Transverse colon (tissue), 4 donors: ENCODE results near the gene CAMKV. TPM values are rescaled to one million over a fixed set of nuclear protein-coding genes. Genes with fewer than 3 reads are reported as not detected.

Experiments used
- DNase-seq: peaks from one replicate; pipeline ENCODE4 v3.0.0-alpha.2; 2019
- H3K27ac ChIP-seq, 4 donors: fragments of 200-600 bp; sonication (generic); 2 replicates each; pipeline ENCODE4 v1.5.1; 2016 to 2018; ENCODE audit warnings: inconsistent platforms in 4 of 4
- H3K27me3 ChIP-seq: fragments of 200-600 bp; sonication (generic); 2 replicates; pipeline ENCODE4 v1.5.1; 2017; ENCODE audit warnings: inconsistent platforms
- H3K36me3 ChIP-seq, 4 donors: fragments of 200-600 bp; sonication (generic); 2 replicates each; pipeline ENCODE4 v1.5.1; 2017 to 2019; ENCODE audit warnings: inconsistent platforms in 4 of 4
- H3K4me1 ChIP-seq, 4 donors: fragments of 200-600 bp; sonication (generic); 2 replicates each; pipeline ENCODE4 v1.5.1; 2017 to 2020; ENCODE audit warnings: inconsistent platforms in 4 of 4
- H3K4me3 ChIP-seq, 4 donors: fragments of 200-600 bp; sonication (generic); 1 replicate in 1 of 4; 2 replicates in 3 of 4; pipeline versions ENCODE4 v1.5.1 to v1.6.1; 2017 to 2019; ENCODE audit warnings: inconsistent platforms in 4 of 4
- H3K9me3 ChIP-seq, 2 donors: fragments of 200-600 bp; sonication (generic); 2 replicates each; pipeline ENCODE4 v1.5.1; 2017 to 2019; ENCODE audit warnings: inconsistent platforms in 2 of 2
- CTCF ChIP-seq, 5 experiments: fragments of 200-600 bp in 3 of 5; fragments of 450-650 bp in 2 of 5; sonication (generic) in 3 of 5; IDR thresholded peaks; 1 replicate in 2 of 5; 2 replicates in 3 of 5; pipeline ENCODE4 v1.5.1; 2016 to 2017; ENCODE audit warnings: antibody characterized with exemption in 5 of 5, inconsistent platforms in 3 of 5, mild to moderate bottlenecking in 2 of 5, moderate library complexity in 1 of 5
- EP300 ChIP-seq: sonication (generic); formaldehyde crosslinking; IDR thresholded peaks from one replicate; pipeline ENCODE4 v1.6.1; 2017; ENCODE audit warnings: antibody characterized with exemption, low read depth
- POLR2A ChIP-seq: fragments of 450-650 bp; IDR thresholded peaks from one replicate; pipeline ENCODE4 v1.6.1; 2016; ENCODE audit warnings: antibody characterized with exemption, mild to moderate bottlenecking, moderate library complexity
- POLR2AphosphoS5 ChIP-seq, 3 donors: sonication (generic); formaldehyde crosslinking; IDR thresholded peaks; one replicate each; pipeline ENCODE4 v1.6.1; 2016; ENCODE audit warnings: antibody characterized with exemption in 3 of 3
- WGBS, 2 donors: methylation state at CpG; one replicate each; pipeline ENCODE4 v1.1.5; 2018; ENCODE audit warnings: low coverage in 1 of 2; 5-methylcytosine and 5-hydroxymethylcytosine counted together
- in situ Hi-C, 4 donors: fragments of 200-750 bp; cut with MboI; loops; one replicate each; pipeline versions ENCODE4 v1.15.0 to v1.15.1; 2017; ENCODE audit warnings: low sequenced_read_pairs in 3 of 4, low pct_ligation_motif_present in 1 of 4, low pct_unique_long_range_greater_than_20kb in 1 of 4
- intact Hi-C: fragments of 100-400 bp; cut with DNase I; formaldehyde crosslinking; loops from one replicate; pipeline ENCODE4 v1.15.1; 2023; ENCODE audit warnings: low total_unique reads
- total RNA-seq, 4 donors: library from RNA; depleted of rRNA; stranded (reverse); fragments of >200 nt; gene quantifications; one replicate each; pipeline ENCODE4 v1.1.0, GENCODE V29; 2016

Gene CAMKV
- total RNA-seq, 4 donors from 2014 or later: 0.14 TPM; not detected in 3

DNA sequence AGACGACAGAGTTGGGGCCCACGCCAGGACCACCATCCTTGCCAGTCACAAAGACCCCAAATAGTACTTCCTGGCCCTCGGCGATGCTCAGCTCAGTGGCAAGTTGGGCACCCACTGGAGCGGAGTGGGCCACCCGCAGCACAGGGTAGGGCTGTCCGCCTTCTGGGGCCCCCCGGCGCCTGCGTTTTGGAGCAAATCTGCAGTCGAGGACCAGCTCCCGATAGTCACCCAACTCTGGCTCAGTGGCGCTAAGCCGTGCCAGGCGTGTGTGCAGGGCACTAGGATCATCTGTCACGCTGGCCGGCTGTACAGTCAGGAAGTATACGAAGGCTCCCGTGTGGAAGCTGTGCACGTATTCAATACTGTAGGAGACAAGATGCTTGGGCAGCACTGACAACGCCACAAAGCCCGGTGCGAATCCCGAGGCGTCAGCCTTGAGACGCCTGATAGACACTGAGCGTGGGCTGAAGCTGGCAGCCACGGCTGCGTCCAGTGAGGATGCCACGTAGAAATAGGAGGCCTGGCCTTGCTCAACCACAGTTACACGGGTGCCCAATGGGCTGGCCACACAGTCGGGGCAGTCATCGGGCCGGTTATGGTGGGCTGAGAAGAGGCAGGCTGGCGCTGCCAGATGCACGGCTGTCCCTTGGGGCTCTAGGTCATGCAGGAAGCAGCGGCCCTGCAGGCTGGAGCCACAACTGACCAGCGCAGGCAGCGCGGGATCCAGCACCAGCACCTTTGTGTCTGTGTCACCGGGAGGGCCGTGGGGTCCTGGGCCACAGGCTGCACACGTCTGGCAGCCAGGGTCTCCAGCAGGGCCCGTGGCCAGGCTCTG, 33.0 kb upstream of the CAMKV start:
- H3K27ac ChIP-seq: peak overlapping the region; percentile 83 to 86 (median 85)
- peaks cover 0 to 8% (median 0%) of the 10 kb centered on the region in 4 donors for H3K36me3 ChIP-seq
- no peak for TF ChIP-seq EP300
- TF ChIP-seq POLR2A: no peak
- TF ChIP-seq POLR2AphosphoS5 (IDR thresholded peaks at IDR 0.05): no peak
- TF ChIP-seq CTCF (IDR thresholded peaks at IDR 0.05): no peak
- intact Hi-C loops (loop anchor here (10.0 kb wide), 1 partner anchor 198 kb away; no protein-coding TSS in a partner anchor), in situ Hi-C loops (no loop called here)
- peaks cover 29 to 73% (median 66%) of the 10 kb centered on the region in 4 donors for H3K4me1 ChIP-seq
- no peaks in the 10 kb centered on the region for H3K27me3 ChIP-seq
- no peaks in the 10 kb centered on the region for H3K9me3 ChIP-seq
- no peak for DNase-seq
- WGBS, 2 donors: 90% methylated on average over 44 of the region's 44 CpGs; no CpG with 5 or more reads in 1 of the 2 donors
- peak overlapping the region in 3 of 4 donors; percentile 34 to 50 (median 42) for H3K4me3 ChIP-seq

DNA sequence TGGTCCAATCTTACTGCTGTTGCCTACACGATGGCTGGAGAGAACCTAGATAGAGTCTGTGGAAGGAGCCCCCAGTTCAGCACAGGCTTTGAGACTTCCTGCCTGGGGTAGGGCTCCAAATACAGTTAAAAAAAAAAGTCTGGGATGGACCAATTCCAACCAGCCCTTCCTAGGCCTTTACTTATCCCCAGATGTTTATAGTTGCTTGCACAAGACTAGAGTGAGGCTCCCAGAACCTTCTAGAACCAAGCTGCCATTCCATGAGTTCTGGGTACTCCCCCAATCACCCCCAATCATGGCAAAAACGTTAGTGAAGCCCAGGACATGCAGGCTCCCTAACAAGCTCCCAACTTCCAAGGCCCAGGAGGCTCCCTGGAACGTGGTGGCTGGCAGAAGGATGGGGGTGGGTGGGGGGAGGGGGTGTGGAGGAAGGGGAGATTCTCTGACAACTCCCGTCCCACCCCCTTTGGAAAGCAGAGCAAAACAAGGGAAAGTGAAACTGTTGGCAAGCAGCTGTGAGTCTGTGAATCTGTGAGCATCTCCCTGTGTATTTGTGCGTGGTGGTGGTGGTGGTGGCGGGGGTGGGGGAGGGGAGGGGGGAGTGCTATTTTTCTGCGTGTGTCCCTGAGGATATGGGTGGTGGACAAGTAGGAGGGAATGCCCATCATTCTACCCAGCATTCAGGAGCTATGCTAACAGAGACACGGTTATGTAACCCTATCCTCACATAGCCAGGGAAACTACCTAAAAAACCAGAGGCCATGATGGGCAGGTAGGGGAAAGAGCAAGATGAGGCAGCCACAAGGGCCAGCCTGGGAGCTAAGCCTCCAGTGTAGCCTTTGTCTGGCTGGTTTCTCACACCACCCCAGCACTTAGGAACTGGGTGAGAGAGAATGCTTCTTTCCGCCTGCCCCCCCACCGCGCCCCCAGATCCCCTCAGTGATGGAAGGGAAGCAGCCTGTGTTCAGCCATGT, 31.9 kb upstream of the CAMKV start:
- peaks cover 0 to 8% (median 0%) of the 10 kb centered on the region in 4 donors for H3K36me3 ChIP-seq
- H3K4me1 ChIP-seq: peaks cover 29 to 66% (median 63%) of the 10 kb centered on the region in 4 donors
- in situ Hi-C loops: no loop called here
- no peaks in the 10 kb centered on the region for H3K27me3 ChIP-seq
- no peak for TF ChIP-seq CTCF (IDR thresholded peaks at IDR 0.05)
- no peak for TF ChIP-seq POLR2A
- no peak for TF ChIP-seq EP300
- TF ChIP-seq POLR2AphosphoS5 (IDR thresholded peaks at IDR 0.05): no peak
- peak overlapping the region in 2 of 4 donors; percentile 15 to 50 for H3K4me3 ChIP-seq
- H3K27ac ChIP-seq: peak overlapping the region; percentile 83 to 86 (median 85)
- intact Hi-C loops: loop anchor here (10.0 kb wide), 1 partner anchor 197 kb away; no protein-coding TSS in a partner anchor
- 47% methylated on average over 9 of the region's 11 CpGs; no CpG with 5 or more reads in 1 of the 2 donors for WGBS, 2 donors
- no peak for DNase-seq
- H3K9me3 ChIP-seq: no peaks in the 10 kb centered on the region

GRCh38 chr3:49900491-49901153, 30.9 kb upstream of the CAMKV start:
- peaks cover 21 to 55% (median 53%) of the 10 kb centered on the region in 4 donors for H3K4me1 ChIP-seq
- H3K4me3 ChIP-seq: peak overlapping the region in 2 of 4 donors; percentile 15 to 50
- peaks cover 0 to 8% (median 0%) of the 10 kb centered on the region in 4 donors for H3K36me3 ChIP-seq
- intact Hi-C loops (loop anchor here (10.0 kb wide), 1 partner anchor 196 kb away; no protein-coding TSS in a partner anchor), in situ Hi-C loops (no loop called here)
- no peaks in the 10 kb centered on the region for H3K27me3 ChIP-seq
- DNase-seq: peak; percentile 90
- no peaks in the 10 kb centered on the region for H3K9me3 ChIP-seq
- TF ChIP-seq EP300 (no peak), POLR2A (peak; percentile 75), POLR2AphosphoS5 (IDR thresholded peaks at IDR 0.05) (peak in 2 of 3 donors; percentile 60 to 84), CTCF (IDR thresholded peaks at IDR 0.05) (no peak)
- peak overlapping the region; percentile 83 to 86 (median 85) for H3K27ac ChIP-seq
- 39 to 75% methylated on average over 4 to 5 of the region's 8 CpGs for WGBS, 2 donors
